HUES6 (cell line): ENCODE results near the gene RAB27A.

Experiments
- H3K27ac ChIP-seq: 2 replicates; pipeline ENCODE4 v1.7.0; 2013; ENCODE audit warnings: low read depth, mild to moderate bottlenecking, low read length, inconsistent platforms
- H3K27me3 ChIP-seq: 2 replicates; pipeline ENCODE4 v1.6.1; 2013; ENCODE audit warnings: low read length; ENCODE audit not compliant: control insufficient read depth, insufficient read depth
- H3K36me3 ChIP-seq: 2 replicates; pipeline ENCODE4 v1.6.1; 2013; ENCODE audit warnings: low read length; ENCODE audit not compliant: control insufficient read depth, insufficient read depth
- H3K4me1 ChIP-seq: 2 replicates; pipeline ENCODE4 v1.6.1; 2013; ENCODE audit warnings: low read length; ENCODE audit not compliant: control insufficient read depth, insufficient read depth
- H3K4me3 ChIP-seq: 2 replicates; pipeline ENCODE4 v1.5.1; 2013; ENCODE audit warnings: low read depth, low read length
- H3K9ac ChIP-seq: one replicate; pipeline ENCODE4 v1.6.1; 2013; ENCODE audit warnings: mild to moderate bottlenecking, low read length
- H3K9me3 ChIP-seq: 2 replicates; pipeline ENCODE4 v1.6.1; 2013; ENCODE audit warnings: low read depth, low read length; ENCODE audit not compliant: control insufficient read depth, insufficient read depth

The RAB27A gene

DNA sequence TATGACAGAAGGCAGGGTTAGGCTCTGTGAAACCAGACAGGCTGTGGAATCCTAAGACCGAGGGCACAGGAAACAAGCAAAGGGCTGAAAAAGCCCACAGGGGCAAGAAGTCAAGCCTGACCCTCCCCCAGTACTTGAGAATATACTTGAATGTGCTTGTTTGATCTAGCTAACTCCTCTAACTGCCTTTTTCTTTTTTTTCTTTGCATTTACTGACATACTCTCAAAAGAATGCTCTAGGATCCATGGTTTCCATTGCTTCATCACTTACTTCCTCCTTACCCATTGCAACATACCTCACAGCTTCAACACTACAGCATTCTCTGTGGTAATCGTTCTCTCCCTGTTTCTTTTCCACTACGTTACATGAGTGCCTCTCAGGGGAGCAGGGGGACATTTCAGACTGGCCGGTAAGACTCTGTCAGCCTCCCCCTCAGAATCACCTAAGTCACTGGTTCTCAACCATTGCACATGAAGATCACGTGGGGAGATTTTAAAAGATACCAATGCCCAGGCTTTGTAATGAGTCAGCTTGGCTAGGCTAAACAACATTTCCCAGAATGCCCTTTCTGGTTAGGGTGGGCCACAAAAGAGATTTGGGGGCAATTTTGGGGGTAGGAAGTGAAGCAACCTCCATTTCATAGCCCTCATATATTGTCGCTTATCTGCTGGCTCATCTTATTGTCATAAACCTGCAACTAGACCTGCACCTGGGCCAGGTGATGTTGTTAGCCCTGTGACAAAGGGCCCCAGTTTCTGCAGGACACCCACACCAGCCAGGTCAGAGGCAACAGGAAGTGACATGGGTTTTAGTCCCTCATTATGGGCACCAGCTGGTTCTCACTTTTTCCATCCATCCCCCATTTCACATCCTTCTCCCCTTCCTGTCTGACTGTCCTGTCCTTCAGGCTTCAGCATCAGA, 68.3 kb downstream of the RAB27A start:
- Histone ChIP-seq H3K27me3 (no peaks in the 10 kb centered on the region), H3K9ac (no peak overlapping the region), H3K27ac (no peak overlapping the region), H3K4me3 (no peak overlapping the region), H3K4me1 (peaks cover 20% of the 10 kb centered on the region), H3K36me3 (no peaks in the 10 kb centered on the region), H3K9me3 (no peaks in the 10 kb centered on the region)

DNA sequence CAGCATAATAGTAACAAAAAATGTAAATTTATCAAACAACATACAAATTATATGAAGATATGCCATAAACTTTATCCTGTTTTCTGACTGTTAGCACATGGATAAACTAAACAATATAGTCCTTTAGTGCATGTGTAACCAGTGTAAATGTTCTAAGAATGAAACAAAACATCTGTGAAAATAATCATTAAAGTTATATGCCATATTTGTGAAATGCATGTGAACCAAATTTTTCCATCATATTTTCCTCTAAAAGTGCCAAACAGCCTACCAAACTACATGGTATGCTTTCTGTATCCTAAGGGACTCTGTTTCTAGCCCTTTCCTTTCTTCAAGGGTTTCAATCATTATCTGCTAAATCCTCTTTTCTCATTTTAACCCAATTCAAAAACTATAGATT, 69.0 kb downstream of the RAB27A start:
- H3K27ac ChIP-seq: no peak overlapping the region
- no peak overlapping the region for H3K4me3 ChIP-seq
- no peaks in the 10 kb centered on the region for H3K9me3 ChIP-seq
- H3K4me1 ChIP-seq: peaks cover 20% of the 10 kb centered on the region
- H3K36me3 ChIP-seq: no peaks in the 10 kb centered on the region
- no peak overlapping the region for H3K9ac ChIP-seq
- no peaks in the 10 kb centered on the region for H3K27me3 ChIP-seq

DNA sequence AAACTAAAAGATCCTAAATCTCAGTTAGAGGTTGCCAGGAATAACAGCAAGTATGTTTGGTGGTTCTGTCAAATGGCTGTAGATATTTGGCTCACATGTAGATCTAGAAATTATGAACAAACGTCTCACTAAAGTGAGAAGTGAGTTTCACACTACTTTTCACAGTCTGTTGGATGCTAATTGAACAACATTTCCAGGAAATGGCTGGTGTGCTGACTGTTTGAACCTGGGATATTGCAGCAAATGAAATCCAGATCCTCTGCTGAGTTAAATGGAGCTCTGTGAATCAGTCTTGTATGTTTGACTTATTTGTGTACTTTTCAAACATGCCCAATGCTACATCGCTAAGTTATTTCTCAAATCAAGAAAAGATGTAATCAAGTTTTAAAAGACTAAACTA, 71.6 kb downstream of the RAB27A start:
- Histone ChIP-seq H3K9me3 (no peaks in the 10 kb centered on the region), H3K4me3 (no peak overlapping the region), H3K27me3 (no peaks in the 10 kb centered on the region), H3K36me3 (no peaks in the 10 kb centered on the region), H3K27ac (no peak overlapping the region), H3K4me1 (peaks cover 20% of the 10 kb centered on the region), H3K9ac (no peak overlapping the region)

DNA sequence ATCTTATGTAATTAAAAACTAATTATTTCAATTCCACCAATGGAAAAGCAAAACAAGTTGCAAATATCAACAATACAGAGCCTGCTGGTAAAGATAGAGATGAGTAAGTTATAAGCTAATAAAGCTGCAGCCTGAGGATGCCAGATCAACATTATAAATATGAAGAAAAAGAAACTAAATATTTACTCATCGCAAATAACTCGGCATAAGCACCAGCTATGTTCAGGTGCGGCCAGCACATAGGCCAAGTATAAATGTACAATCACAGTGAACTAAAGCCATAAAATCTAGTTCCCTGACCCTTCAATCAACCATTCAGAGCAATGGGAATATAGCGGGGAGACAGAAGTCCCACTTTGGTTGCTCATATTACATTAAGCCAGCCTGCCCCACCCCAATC, 85.1 kb downstream of the RAB27A start:
- Histone ChIP-seq H3K4me3 (no peak overlapping the region), H3K27ac (no peak overlapping the region), H3K4me1 (no peaks in the 10 kb centered on the region), H3K27me3 (no peaks in the 10 kb centered on the region), H3K9me3 (peaks cover under 1% of the 10 kb centered on the region; the same call in 1 of the 2 replicates), H3K36me3 (no peaks in the 10 kb centered on the region), H3K9ac (no peak overlapping the region)

DNA sequence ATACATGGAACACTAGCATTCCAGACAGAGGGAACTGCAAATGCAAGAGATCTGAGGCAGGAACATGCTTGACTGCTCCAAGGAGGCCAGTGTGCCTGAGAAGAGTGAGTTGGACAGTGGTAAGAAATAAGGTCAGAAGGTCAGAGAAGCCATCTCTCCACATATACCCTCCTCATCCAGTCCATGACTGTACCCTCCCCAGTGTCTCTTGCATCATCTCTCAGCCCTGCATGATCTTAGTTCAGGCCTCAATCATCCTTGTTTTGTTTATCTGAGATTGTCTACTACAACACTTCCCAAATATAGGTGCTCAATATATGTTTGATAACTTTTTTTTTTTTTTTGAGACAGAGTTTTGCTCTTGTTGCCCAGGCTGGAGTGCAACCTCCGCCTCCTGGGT, 87.4 kb downstream of the RAB27A start:
- H3K9me3 ChIP-seq: peaks cover 4% of the 10 kb centered on the region; the same call in 1 of the 2 replicates
- no peak overlapping the region for H3K27ac ChIP-seq
- H3K4me1 ChIP-seq: no peaks in the 10 kb centered on the region
- no peak overlapping the region for H3K4me3 ChIP-seq
- no peak overlapping the region for H3K9ac ChIP-seq
- no peaks in the 10 kb centered on the region for H3K27me3 ChIP-seq
- no peaks in the 10 kb centered on the region for H3K36me3 ChIP-seq

DNA sequence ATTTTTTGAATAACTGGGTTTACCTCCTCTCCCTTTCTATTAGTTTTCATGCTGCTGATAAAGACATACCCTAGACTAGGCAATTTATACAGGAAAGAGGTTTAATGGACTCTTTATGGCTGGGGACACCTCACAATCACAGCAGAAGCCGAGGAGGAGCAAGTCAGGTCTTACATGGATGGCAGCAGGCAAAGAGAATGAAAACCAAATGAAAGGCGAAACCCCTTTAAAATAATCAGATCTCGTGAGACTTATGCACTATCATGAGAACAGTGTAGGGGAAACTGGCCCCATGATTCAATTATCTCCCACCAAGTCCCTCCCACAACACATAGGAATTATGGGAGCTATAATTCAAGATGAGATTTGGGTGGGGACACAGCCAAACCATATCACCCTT, 90.9 kb downstream of the RAB27A start:
- peaks cover 16% of the 10 kb centered on the region; the same call in 1 of the 2 replicates for H3K4me1 ChIP-seq
- no peak overlapping the region for H3K27ac ChIP-seq
- H3K27me3 ChIP-seq: no peaks in the 10 kb centered on the region
- no peak overlapping the region for H3K9ac ChIP-seq
- H3K36me3 ChIP-seq: peaks cover 14% of the 10 kb centered on the region
- no peak overlapping the region for H3K4me3 ChIP-seq
- H3K9me3 ChIP-seq: peaks cover 4% of the 10 kb centered on the region; the same call in 1 of the 2 replicates

DNA sequence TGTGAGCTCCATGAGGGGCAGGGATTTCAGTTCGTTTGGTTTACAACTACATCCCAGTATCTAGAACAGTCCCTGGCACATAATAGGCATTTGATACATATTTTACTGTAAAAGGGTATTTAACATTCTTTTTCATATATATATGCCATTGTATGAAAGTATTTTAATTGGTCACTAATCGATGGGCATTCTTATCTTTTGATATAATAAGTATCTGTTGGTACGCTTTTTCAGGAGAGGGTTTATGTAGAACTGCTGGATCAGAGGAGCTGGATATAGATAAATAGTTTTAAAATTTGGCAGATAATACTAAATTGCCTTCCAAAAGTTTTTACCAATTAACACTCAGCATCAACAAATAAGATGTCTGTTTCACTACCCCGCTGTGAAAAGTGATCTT, 91.9 kb downstream of the RAB27A start:
- Histone ChIP-seq H3K27ac (no peak overlapping the region), H3K27me3 (no peaks in the 10 kb centered on the region), H3K4me1 (peaks cover 16% of the 10 kb centered on the region; the same call in 1 of the 2 replicates), H3K9ac (peak overlapping the region; percentile 97), H3K36me3 (peaks cover 20% of the 10 kb centered on the region), H3K4me3 (peak overlapping the region; percentile 93), H3K9me3 (peaks cover 4% of the 10 kb centered on the region; the same call in 1 of the 2 replicates)

DNA sequence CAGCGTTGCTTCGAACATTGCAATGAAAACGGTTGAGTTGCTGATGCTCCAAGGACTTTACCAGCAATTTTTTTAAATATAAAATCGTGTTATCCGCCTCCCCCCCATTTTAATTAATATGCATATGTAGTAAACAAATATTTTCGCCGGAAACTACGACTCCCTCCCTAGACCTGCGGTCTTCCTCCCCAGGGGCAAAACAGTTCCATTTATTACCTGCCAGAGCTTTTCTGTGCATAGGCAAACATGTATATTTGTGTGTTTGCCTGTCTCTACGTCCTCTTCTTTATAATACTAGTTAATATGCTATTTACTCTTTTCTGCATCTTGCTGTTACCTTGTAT, 92.3 kb downstream of the RAB27A start:
- Histone ChIP-seq H3K4me3 (peak overlapping the region; percentile 93), H3K36me3 (peaks cover 24% of the 10 kb centered on the region), H3K9ac (peak overlapping the region; percentile 97), H3K9me3 (peaks cover 4% of the 10 kb centered on the region; the same call in 1 of the 2 replicates), H3K27ac (peak overlapping the region; percentile 65), H3K27me3 (no peaks in the 10 kb centered on the region), H3K4me1 (peaks cover 16% of the 10 kb centered on the region; the same call in 1 of the 2 replicates)

DNA sequence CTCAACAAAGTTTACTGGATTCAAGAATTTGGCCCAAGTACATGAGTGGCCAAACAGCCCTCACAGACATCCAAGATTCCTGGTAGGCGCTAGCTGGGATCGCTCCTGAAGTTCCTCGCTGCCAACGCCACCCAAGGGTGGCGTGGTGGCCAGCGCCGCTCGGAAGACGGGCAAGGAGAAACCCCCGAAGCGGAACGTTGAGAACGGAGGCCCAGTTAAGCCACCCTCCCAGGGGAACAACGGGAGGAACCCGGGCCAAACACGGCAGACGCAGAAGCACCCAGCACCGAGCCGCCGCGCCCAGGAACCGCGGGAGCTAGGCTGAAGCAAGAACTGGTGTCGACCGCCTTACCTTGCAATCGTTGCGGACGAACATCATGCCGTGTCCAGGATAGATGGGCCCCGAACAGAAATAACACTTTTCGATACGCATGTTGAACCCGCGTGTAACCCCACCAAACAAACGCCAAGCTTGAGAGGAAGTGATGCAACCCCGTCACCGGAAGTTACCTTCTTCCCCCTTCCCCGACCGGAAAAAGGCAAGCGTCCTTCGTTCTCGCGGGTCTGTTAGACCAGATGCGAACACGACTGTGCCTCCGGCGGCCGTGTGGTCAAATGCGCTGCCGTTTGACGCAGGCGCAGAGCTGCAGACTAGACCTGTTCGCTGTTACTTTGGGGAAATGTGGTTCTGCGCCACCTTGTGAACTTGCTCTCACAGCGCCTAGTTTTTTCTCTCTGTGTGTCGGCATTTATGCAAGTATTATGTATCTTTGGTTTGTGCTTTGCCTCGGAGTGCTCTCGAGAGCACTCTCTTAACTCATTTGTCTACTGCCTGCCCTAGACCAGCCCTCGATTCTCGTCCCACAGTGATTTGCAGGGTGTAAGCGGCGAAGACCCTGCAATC, 92.9 kb downstream of the RAB27A start, which contains the start of gene RSL24D1:
Gene RSL24D1, minus strand, starts transcription at position 484 of the 904 bp plus-strand sequence. Its CDS starts 51 bp downstream, at position 433.
- peaks cover 16% of the 10 kb centered on the region; the same call in 1 of the 2 replicates for H3K4me1 ChIP-seq
- H3K27me3 ChIP-seq: no peaks in the 10 kb centered on the region
- H3K36me3 ChIP-seq: peaks cover 30% of the 10 kb centered on the region
- peak within 1 kb of the TSS; percentile 93 for H3K4me3 ChIP-seq
- peak within 1 kb of the TSS; percentile 97 for H3K9ac ChIP-seq
- H3K27ac ChIP-seq: peak within 1 kb of the TSS; percentile 86
- H3K9me3 ChIP-seq: peaks cover 4% of the 10 kb centered on the region; the same call in 1 of the 2 replicates

DNA sequence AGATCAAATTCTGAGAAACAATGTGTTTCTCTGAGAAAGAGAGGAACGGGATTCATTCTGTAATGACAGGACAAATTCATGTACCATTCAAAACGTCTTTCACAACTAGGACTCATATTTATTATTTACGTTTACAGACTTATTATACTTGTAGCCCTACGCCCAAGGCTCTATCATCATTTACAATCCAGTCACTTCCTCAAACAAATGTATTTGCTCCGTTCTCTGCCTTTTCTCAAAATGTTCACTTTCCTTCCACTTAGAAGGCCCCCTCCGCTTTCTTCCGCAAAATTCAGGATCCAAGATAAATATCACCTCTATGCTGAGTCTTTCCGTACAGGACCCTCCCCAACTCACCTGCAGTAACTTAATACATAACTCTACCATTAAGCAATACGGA, 93.6 kb downstream of the RAB27A start:
- H3K36me3 ChIP-seq: peaks cover 37% of the 10 kb centered on the region
- peaks cover 16% of the 10 kb centered on the region; the same call in 1 of the 2 replicates for H3K4me1 ChIP-seq
- peaks cover 4% of the 10 kb centered on the region; the same call in 1 of the 2 replicates for H3K9me3 ChIP-seq
- H3K27me3 ChIP-seq: no peaks in the 10 kb centered on the region
- H3K4me3 ChIP-seq: peak overlapping the region; percentile 93
- H3K27ac ChIP-seq: peak overlapping the region; percentile 86
- H3K9ac ChIP-seq: peak overlapping the region; percentile 97
